Measurements from ENCODE around the gene TP53TG5.

The TP53TG5 gene

GRCh38 chr20:45362804-45363610 lies 15.1 kb downstream of the TP53TG5 start, which contains the start of gene SYS1:
Gene SYS1, plus strand, starts transcription at chr20:45363156. Its CDS starts 376 bp downstream, at chr20:45363532.
- peak; percentile 95 for DNase-seq (ENCODE audit: low read depth)
- H3K4me3 ChIP-seq (ENCODE audit: control insufficient read depth, low read depth, low read length), result peak within 1 kb of the TSS; percentile 69
- peak; percentile 85 for TF ChIP-seq CTCF (IDR thresholded peaks at IDR 0.05; ENCODE audit: control insufficient read depth, insufficient read depth, low read depth, low read length, missing control alignments)

- DNase-seq (ENCODE audit: low read depth), result no peak
- no peak overlapping the region for H3K4me3 ChIP-seq (ENCODE audit: control insufficient read depth, low read depth, low read length)
- TF ChIP-seq CTCF (IDR thresholded peaks at IDR 0.05; ENCODE audit: control insufficient read depth, insufficient read depth, low read depth, low read length, missing control alignments), result no peak
Measured at GRCh38 chr20:45361793-45362192, 16.3 kb downstream of the TP53TG5 start.

DNA sequence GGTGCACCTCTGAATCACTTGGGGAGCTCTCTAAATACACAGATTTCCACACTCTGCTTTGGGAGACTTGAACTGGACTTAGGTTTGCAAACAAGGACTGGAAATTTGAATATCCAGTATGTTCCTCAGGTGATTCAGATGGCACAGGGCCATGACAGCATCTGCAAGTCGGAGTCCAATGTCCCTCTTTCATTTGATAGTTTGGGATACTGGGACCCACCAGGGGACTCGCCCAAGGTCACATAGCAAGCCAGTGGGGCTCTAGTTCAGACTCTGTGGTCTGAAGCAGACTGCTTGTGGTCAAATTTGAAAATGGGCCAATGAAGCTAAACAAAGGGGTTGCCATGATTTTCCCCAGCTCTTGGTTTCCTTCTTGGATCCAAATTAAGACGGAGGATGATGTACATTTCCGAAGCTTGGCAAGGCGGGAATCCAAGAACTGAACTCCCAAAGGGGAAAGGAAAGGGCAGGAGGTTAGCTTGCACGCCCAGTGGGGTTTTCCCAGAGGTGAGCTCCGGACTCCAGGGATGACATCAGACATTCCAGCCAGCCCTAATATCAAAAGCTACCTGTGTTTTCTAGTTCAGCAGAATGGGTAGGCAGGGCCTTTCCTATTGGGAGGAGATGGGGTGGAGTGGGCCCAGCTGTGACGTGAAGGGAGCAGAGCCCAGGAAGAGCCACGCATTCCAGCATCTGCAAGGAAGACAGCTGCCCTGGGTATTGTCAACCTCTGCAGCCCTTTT lies 18.5 kb downstream of the TP53TG5 start:
- no peak overlapping the region for H3K4me3 ChIP-seq (ENCODE audit: control insufficient read depth, low read depth, low read length)
- DNase-seq (ENCODE audit: low read depth), result no peak
- TF ChIP-seq CTCF (IDR thresholded peaks at IDR 0.05; ENCODE audit: control insufficient read depth, insufficient read depth, low read depth, low read length, missing control alignments), result no peak

- H3K4me3 ChIP-seq (ENCODE audit: control insufficient read depth, low read depth, low read length), result no peak overlapping the region
- TF ChIP-seq CTCF (IDR thresholded peaks at IDR 0.05; ENCODE audit: control insufficient read depth, insufficient read depth, low read depth, low read length, missing control alignments), result no peak
- DNase-seq (ENCODE audit: low read depth), result no peak
Measured at GRCh38 chr20:45359069-45359405, 19.1 kb downstream of the TP53TG5 start.

- no peak for TF ChIP-seq CTCF (IDR thresholded peaks at IDR 0.05; ENCODE audit: control insufficient read depth, insufficient read depth, low read depth, low read length, missing control alignments)
- H3K4me3 ChIP-seq (ENCODE audit: control insufficient read depth, low read depth, low read length), result no peak overlapping the region
- DNase-seq (ENCODE audit: low read depth), result peak; percentile 65
Measured at GRCh38 chr20:45358282-45359068, 19.6 kb downstream of the TP53TG5 start.

All from AG09309 (cell line).